CD4-positive, alpha-beta T cell (primary cell): ENCODE data around the gene ANKRD17. TPM values are rescaled to one million over a fixed set of nuclear protein-coding genes. Genes with fewer than 3 reads are reported as not detected.
A peak's percentile ranks its signal among the peaks of the same experiment; 100 is the strongest.

ENCODE experiments used
- ATAC-seq: fragments of 200-7000 bp; cut with Tn5 transposase; one replicate; pipeline ENCODE4 v1.10.0; 2022; ENCODE audit warnings: mild to moderate bottlenecking; ENCODE audit not compliant: poor library complexity
- CTCF ChIA-PET: fragments of 350-600 bp; sonication (Branson Sonifier 250); formaldehyde crosslinking; loops from one replicate; lab custom pipeline; 2021; ENCODE audit warnings: antibody characterized with exemption, inconsistent platforms; lab: Charles Lee
- POLR2A ChIA-PET: fragments of 350-600 bp; sonication (Branson Sonifier 250); formaldehyde crosslinking; loops from one replicate; lab custom pipeline; 2021; ENCODE audit warnings: antibody characterized with exemption, inconsistent platforms; lab: Charles Lee
- DNase-seq, 14 experiments: peaks; one replicate each; pipeline ENCODE4 v3.0.0-alpha.2; 2013 to 2020; ENCODE audit warnings: mixed read lengths in 2 of 14
- H3K27ac ChIP-seq, 2 donors: one replicate each; pipeline versions ENCODE4 v1.5.1 to v1.7.0; 2013; ENCODE audit warnings: low read length in 2 of 2, low read depth in 1 of 2, mild to moderate bottlenecking in 1 of 2
- H3K27me3 ChIP-seq, 2 experiments: 1 replicate in 1 of 2; 2 replicates in 1 of 2; pipeline versions ENCODE4 v1.6.1 to v1.7.0; 2013; ENCODE audit warnings: low read length in 2 of 2, control low read depth in 1 of 2, mild to moderate bottlenecking in 1 of 2, moderate library complexity in 1 of 2; ENCODE audit not compliant: insufficient read depth in 2 of 2, control insufficient read depth in 1 of 2
- H3K36me3 ChIP-seq: one replicate; pipeline ENCODE4 v1.6.1; 2013; ENCODE audit warnings: low read length, control low read depth; ENCODE audit not compliant: insufficient read depth
- H3K4me1 ChIP-seq: one replicate; pipeline ENCODE4 v1.6.1; 2013; ENCODE audit warnings: low read length, control low read depth; ENCODE audit not compliant: insufficient read depth
- H3K4me3 ChIP-seq: one replicate; pipeline ENCODE4 v1.5.1; 2013; ENCODE audit warnings: mild to moderate bottlenecking, low read length, moderate library complexity
- H3K9me3 ChIP-seq, 2 experiments: 1 replicate in 1 of 2; 2 replicates in 1 of 2; pipeline versions ENCODE4 v1.6.1 to v1.7.0; 2013; ENCODE audit warnings: low read length in 2 of 2, mild to moderate bottlenecking in 2 of 2, control low read depth in 1 of 2, moderate library complexity in 1 of 2; ENCODE audit not compliant: control insufficient read depth in 1 of 2, insufficient read depth in 1 of 2
- H3K27ac Mint-ChIP-seq: one replicate; pipeline ENCODE4 v1.8.0; 2020; ENCODE audit warnings: mixed read lengths
- H3K27me3 Mint-ChIP-seq: one replicate; pipeline ENCODE4 v1.8.0; 2021; ENCODE audit warnings: mixed read lengths
- H3K36me3 Mint-ChIP-seq: one replicate; pipeline ENCODE4 v1.8.0; 2021; ENCODE audit warnings: low read depth, mixed read lengths
- H3K4me1 Mint-ChIP-seq: one replicate; pipeline ENCODE4 v1.8.0; 2021; ENCODE audit warnings: low read depth, mixed read lengths
- H3K4me3 Mint-ChIP-seq: one replicate; pipeline ENCODE4 v1.8.0; 2020; ENCODE audit warnings: mild to moderate bottlenecking, mixed read lengths
- H3K9me3 Mint-ChIP-seq: one replicate; pipeline ENCODE4 v1.8.0; 2020; ENCODE audit warnings: mixed read lengths
- intact Hi-C, 2 experiments: fragments of 100-400 bp; cut with DNase I in 1 of 2; cut with micrococcal nuclease in 1 of 2; formaldehyde crosslinking; loops; one replicate each; pipeline versions ENCODE4 v1.15.1 to v1.9.0; 2023 to 2025; cut with DNase I, micrococcal nuclease
- total RNA-seq, 174 experiments: library from RNA in 2 of 174; stranded (reverse) in 2 of 174; gene quantifications; one replicate each; pipeline ENCODE4 v1.2.3 and lab custom pipeline; 2021 to 2026
- TF ChIP-seq, protein P1 (sequence below): fragments of 200-600 bp; IDR thresholded peaks from one replicate; pipeline ENCODE4 v1.8.0; 2022; ENCODE audit warnings: antibody characterized with exemption, mild to moderate bottlenecking

The ANKRD17 gene
- total RNA-seq, 2 experiments from 2014 or later, result 31.9 to 34.1 TPM

DNA sequence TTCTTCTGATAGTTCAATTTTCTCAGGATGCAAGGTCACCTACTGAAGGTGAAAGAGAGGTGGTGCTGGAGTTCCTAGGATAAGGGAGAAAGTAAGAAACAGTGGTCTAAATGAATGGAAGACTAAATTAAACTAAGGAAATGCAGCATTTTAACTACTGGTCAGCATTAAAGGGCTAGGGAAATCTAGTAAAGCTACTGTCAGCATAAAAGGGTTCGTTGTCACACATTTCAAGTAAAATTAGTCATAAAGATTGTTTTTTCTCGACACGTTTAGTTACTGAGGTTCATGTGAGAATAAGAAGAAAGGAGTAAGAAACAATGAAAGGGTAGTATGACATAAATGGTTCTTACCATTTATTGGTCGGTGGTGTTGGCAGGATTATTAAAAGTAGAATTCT is 149.1 kb downstream of the ANKRD17 start:
- intact Hi-C loops, result no loop called here
- TF ChIP-seq, protein P1, sequence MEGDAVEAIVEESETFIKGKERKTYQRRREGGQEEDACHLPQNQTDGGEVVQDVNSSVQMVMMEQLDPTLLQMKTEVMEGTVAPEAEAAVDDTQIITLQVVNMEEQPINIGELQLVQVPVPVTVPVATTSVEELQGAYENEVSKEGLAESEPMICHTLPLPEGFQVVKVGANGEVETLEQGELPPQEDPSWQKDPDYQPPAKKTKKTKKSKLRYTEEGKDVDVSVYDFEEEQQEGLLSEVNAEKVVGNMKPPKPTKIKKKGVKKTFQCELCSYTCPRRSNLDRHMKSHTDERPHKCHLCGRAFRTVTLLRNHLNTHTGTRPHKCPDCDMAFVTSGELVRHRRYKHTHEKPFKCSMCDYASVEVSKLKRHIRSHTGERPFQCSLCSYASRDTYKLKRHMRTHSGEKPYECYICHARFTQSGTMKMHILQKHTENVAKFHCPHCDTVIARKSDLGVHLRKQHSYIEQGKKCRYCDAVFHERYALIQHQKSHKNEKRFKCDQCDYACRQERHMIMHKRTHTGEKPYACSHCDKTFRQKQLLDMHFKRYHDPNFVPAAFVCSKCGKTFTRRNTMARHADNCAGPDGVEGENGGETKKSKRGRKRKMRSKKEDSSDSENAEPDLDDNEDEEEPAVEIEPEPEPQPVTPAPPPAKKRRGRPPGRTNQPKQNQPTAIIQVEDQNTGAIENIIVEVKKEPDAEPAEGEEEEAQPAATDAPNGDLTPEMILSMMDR, result no peak
- no peak overlapping the region for H3K27ac Mint-ChIP-seq
- H3K27me3 Mint-ChIP-seq, result no peaks in the 10 kb centered on the region
- no peaks in the 10 kb centered on the region for H3K9me3 ChIP-seq
- H3K4me1 ChIP-seq, result no peaks in the 10 kb centered on the region
- H3K4me1 Mint-ChIP-seq, result no peaks in the 10 kb centered on the region
- no peaks in the 10 kb centered on the region for H3K27me3 ChIP-seq
- no peaks in the 10 kb centered on the region for H3K9me3 Mint-ChIP-seq
- CTCF ChIA-PET, result no interaction called here
- H3K36me3 ChIP-seq, result peaks cover 53% of the 10 kb centered on the region
- POLR2A ChIA-PET, result no interaction called here
- H3K4me3 Mint-ChIP-seq, result no peak overlapping the region
- H3K36me3 Mint-ChIP-seq, result peaks cover 43% of the 10 kb centered on the region
- no peak for ATAC-seq
- H3K27ac ChIP-seq, result no peak overlapping the region
- no peak for DNase-seq
- no peak overlapping the region for H3K4me3 ChIP-seq

DNA sequence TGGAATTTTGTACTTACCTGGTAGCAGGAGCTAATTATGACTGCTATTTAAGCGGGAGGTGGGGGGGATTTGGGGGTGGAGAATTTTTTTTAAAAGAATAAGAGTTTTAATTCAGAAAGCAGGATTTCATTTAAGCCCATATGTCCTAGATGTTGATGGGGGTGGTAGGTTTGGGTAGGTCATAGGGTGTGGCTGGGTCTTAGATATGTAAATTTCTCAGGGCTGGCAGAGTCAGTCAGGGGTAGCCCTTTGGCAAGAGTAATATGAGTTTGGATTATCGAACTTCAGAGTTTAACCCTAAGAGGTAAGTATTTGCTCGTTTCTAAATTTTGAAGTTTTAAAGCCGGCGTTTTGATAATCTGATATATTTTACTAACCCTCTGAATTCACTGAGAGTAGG is 153.9 kb downstream of the ANKRD17 start:
- Histone ChIP-seq H3K27ac (no peak overlapping the region), H3K36me3 (peaks cover 61% of the 10 kb centered on the region), H3K9me3 (no peaks in the 10 kb centered on the region), H3K27me3 (no peaks in the 10 kb centered on the region), H3K4me3 (no peak overlapping the region), H3K4me1 (no peaks in the 10 kb centered on the region)
- ChIA-PET CTCF (interaction anchor here (1.1 to 1.5 kb wide), 3 partner anchors 24 to 152 kb away, joined by 3 to 6 read pairs (median 5); no protein-coding TSS in a partner anchor), POLR2A (no interaction called here)
- peak overlapping the region; percentile 24 for H3K27ac Mint-ChIP-seq
- TF ChIP-seq, protein P1, result no peak
- DNase-seq, result no peak
- intact Hi-C loops, result no loop called here
- no peaks in the 10 kb centered on the region for H3K4me1 Mint-ChIP-seq
- peaks cover 55% of the 10 kb centered on the region for H3K36me3 Mint-ChIP-seq
- no peak for ATAC-seq
- H3K27me3 Mint-ChIP-seq, result no peaks in the 10 kb centered on the region
- no peaks in the 10 kb centered on the region for H3K9me3 Mint-ChIP-seq
- no peak overlapping the region for H3K4me3 Mint-ChIP-seq

DNA sequence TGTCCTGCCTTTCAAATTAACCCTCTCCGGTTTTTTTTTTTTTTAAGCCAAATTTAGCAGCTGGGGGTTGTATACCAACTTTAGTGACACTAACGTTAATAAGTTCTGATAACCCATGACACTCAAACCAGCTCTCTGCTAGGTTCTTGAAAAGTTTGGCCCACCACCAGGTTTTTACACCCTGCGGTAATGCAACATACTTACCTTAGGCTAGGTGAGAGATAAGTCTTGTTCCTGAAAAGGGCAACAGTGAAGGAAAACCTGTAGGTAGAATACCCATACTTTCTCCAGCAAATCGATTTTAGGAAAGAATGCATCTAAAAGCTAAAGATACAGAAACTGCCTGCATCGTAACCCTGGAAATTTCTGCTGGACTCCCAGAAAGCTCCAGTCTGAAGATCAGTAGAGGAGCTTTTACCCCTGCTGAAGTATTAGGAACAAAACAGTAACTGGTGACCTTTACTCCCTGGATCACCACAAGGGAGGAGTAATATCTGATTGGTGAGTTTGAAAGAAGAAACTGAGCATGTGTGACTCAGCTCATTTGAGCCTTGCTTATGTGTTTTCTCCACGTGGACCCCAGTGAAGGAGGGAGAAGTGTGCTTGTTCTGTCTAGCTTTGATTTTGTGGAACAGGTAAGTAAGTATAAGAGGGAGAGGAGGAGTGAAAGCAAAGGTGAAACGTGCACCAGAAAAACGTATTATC is 154.6 kb downstream of the ANKRD17 start:
- DNase-seq (no peak), ATAC-seq (no peak)
- intact Hi-C loops, result no loop called here
- TF ChIP-seq, protein P1, result no peak
- Mint-ChIP-seq H3K4me1 (no peaks in the 10 kb centered on the region), H3K9me3 (no peaks in the 10 kb centered on the region), H3K27me3 (no peaks in the 10 kb centered on the region), H3K27ac (peak overlapping the region; percentile 24), H3K36me3 (peaks cover 62% of the 10 kb centered on the region), H3K4me3 (no peak overlapping the region)
- ChIA-PET CTCF (interaction anchor here (0.7 to 1.5 kb wide), 4 partner anchors 12 to 153 kb away, joined by 3 to 6 read pairs (median 4); no protein-coding TSS in a partner anchor), POLR2A (no interaction called here)
- H3K4me3 ChIP-seq, result no peak overlapping the region
- peaks cover 61% of the 10 kb centered on the region for H3K36me3 ChIP-seq
- no peak overlapping the region for H3K27ac ChIP-seq
- no peaks in the 10 kb centered on the region for H3K4me1 ChIP-seq
- H3K9me3 ChIP-seq, result no peaks in the 10 kb centered on the region
- no peaks in the 10 kb centered on the region for H3K27me3 ChIP-seq
